A549 (cell line): ENCODE data around the gene PDE4DIP.
"Not testable (repeated sequence)": the region's sequence is repeated elsewhere in the genome, so short reads cannot be mapped to it uniquely, and the experiment has no call there.

Experiments used
- BCL3 ChIP-seq: fragments of >200 bp; sonication (Bioruptor Twin); formaldehyde crosslinking; IDR thresholded peaks from 3 replicates; pipeline ENCODE4 v1.6.1; 2016
- CHD2 ChIP-seq: fragments of 150-350 bp; IDR thresholded peaks from 2 replicates; pipeline ENCODE4 v1.6.1; 2014; ENCODE audit warnings: low read length; ENCODE audit not compliant: partially characterized antibody
- CTCF ChIP-seq: fragments of >200 bp; sonication (Bioruptor Twin); formaldehyde crosslinking; IDR thresholded peaks from 3 replicates; pipeline ENCODE4 v1.5.1; 2016
- ELK1 ChIP-seq: fragments of 150-350 bp; IDR thresholded peaks from 2 replicates; pipeline ENCODE4 v1.6.1; 2014; ENCODE audit warnings: low read depth, mild to moderate bottlenecking, low read length
- JUNB ChIP-seq: fragments of >200 bp; sonication (Bioruptor Twin); formaldehyde crosslinking; IDR thresholded peaks from 2 replicates; pipeline ENCODE4 v1.6.1; 2016
- KDM1A ChIP-seq: fragments of 200-600 bp; sonication (generic); IDR thresholded peaks from 2 replicates; pipeline ENCODE4 v1.6.1; 2016; ENCODE audit warnings: low read depth, mild to moderate bottlenecking
- MAFK ChIP-seq: fragments of 450-650 bp; IDR thresholded peaks from 2 replicates; pipeline ENCODE4 v1.6.1; 2014; ENCODE audit not compliant: partially characterized antibody
- POLR2A ChIP-seq: IDR thresholded peaks from 2 replicates; pipeline ENCODE4 v1.6.1; 2012; ENCODE audit warnings: mild to moderate bottlenecking, low read length
- RNF2 ChIP-seq: fragments of 200-600 bp; sonication (generic); IDR thresholded peaks from 2 replicates; pipeline ENCODE4 v1.6.1; 2016; ENCODE audit warnings: low read depth, mild to moderate bottlenecking, antibody characterized with exemption, moderate library complexity, borderline replicate concordance

- not testable (repeated sequence) for TF ChIP-seq CTCF, BCL3, ELK1, RNF2, CHD2, JUNB, POLR2A, MAFK, KDM1A
These were observed 148.1 kb downstream of the PDE4DIP start for GRCh38 chr1:148992364-148992763.
